DOHH2 (cell line): ENCODE data around the gene OVCA2.

Experiments used
- H3F3A ChIP-seq: fragments of 200-600 bp; sonication (generic), shearing (Covaris generic); 2 replicates; pipeline ENCODE4 v1.6.0; 2016; ENCODE audit warnings: antibody characterized with exemption, mild to moderate bottlenecking; ENCODE audit not compliant: control insufficient read depth, insufficient read depth
- H3K27ac ChIP-seq: fragments of 200-600 bp; sonication (generic); 2 replicates; pipeline ENCODE4 v1.5.1; 2014; ENCODE audit warnings: low read depth, mild to moderate bottlenecking, low read length, moderate library complexity
- H3K27me3 ChIP-seq: fragments of 200-600 bp; sonication (generic); 2 replicates; pipeline ENCODE4 v1.6.1; 2014; ENCODE audit warnings: mild to moderate bottlenecking, low read length, mixed read lengths; ENCODE audit not compliant: control insufficient read depth
- H3K36me3 ChIP-seq: fragments of 200-600 bp; sonication (generic); 2 replicates; pipeline ENCODE4 v1.6.1; 2014; ENCODE audit warnings: mild to moderate bottlenecking, low read length, moderate library complexity, mixed read lengths; ENCODE audit not compliant: control insufficient read depth
- H3K4me1 ChIP-seq: fragments of 200-600 bp; sonication (generic); 2 replicates; pipeline ENCODE4 v1.6.1; 2014; ENCODE audit warnings: mild to moderate bottlenecking, low read length, mixed read lengths; ENCODE audit not compliant: control insufficient read depth
- H3K4me2 ChIP-seq: fragments of 200-600 bp; sonication (generic); 2 replicates; pipeline ENCODE4 v1.6.0; 2014; ENCODE audit warnings: mild to moderate bottlenecking, low read length, moderate library complexity
- H3K4me3 ChIP-seq: fragments of 200-600 bp; sonication (generic); 2 replicates; pipeline ENCODE4 v1.5.1; 2014; ENCODE audit warnings: mild to moderate bottlenecking, low read length, mixed read lengths
- H3K79me2 ChIP-seq: fragments of 200-600 bp; sonication (generic); 2 replicates; pipeline ENCODE4 v1.6.1; 2014; ENCODE audit warnings: mild to moderate bottlenecking, low read length, mixed read lengths; ENCODE audit not compliant: control insufficient read depth
- H3K9me2 ChIP-seq: fragments of 200-600 bp; sonication (generic); replicated peaks from 2 replicates; pipeline ENCODE4 v1.6.1; 2014; ENCODE audit warnings: mild to moderate bottlenecking, low read length, mixed read lengths; ENCODE audit not compliant: control insufficient read depth
- H3K9me3 ChIP-seq: fragments of 200-600 bp; sonication (generic); 2 replicates; pipeline ENCODE4 v1.6.1; 2014; ENCODE audit warnings: antibody characterized with exemption, low read length, mixed read lengths; ENCODE audit not compliant: control insufficient read depth, insufficient read depth
- H4K20me1 ChIP-seq: fragments of 200-600 bp; sonication (generic); 2 replicates; pipeline ENCODE4 v1.6.0; 2014; ENCODE audit warnings: low read depth, mild to moderate bottlenecking, antibody characterized with exemption, low read length, moderate library complexity; ENCODE audit not compliant: control insufficient read depth, insufficient read depth
- EZH2phosphoT487 ChIP-seq: fragments of 200-600 bp; sonication (generic); IDR thresholded peaks from 2 replicates; pipeline ENCODE4 v1.6.1; 2017; ENCODE audit warnings: borderline replicate concordance, mild to moderate bottlenecking, antibody characterized with exemption, low read length, moderate library complexity, mixed read lengths
- TF ChIP-seq, protein P1 (sequence below): fragments of 200-600 bp; sonication (generic); IDR thresholded peaks from one replicate; pipeline ENCODE4 v1.5.1; 2014; ENCODE audit warnings: antibody characterized with exemption, mild to moderate bottlenecking, low read depth, low read length; ENCODE audit not compliant: poor library complexity, severe bottlenecking

The OVCA2 gene

DNA sequence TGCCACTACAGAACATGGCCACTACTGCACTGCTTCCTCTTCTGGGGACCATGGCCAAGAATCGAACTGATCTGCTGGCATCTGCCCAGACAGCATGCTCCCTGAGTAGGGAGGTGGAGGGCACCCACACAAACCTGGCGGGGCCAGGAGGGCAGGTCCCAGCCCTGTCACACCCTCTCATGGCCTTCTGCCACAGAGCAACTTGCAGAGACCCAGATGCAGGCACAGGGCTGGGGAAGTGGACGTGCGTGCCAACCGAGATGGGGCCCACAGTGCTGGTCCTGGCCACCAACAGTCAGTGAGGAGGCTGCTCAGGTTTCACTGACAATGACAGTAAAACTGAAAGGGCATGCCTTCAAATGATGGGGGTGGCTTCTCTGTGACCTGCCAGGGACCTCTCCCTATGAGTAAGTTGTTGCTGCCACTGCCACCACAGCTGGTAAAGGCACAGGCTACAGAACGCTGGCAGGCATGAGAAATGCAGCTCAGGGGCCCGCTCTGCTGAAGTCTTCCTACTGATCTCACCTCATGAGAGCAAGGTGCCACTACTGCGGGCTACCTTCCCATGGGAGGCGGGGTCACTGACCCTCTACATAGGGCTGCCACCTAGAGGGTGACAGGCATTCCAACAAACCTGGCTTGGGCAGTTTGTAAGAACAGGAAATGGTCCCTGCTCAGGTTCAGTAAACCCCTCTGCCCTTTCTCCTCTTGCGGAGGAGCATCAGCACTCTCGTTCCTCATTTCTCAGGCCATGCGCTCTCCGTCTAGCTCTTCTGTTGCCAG is 28.6 kb downstream of the OVCA2 start:
- Histone ChIP-seq H3K36me3 (peaks cover 8% of the 10 kb centered on the region; the same call in 1 of the 2 replicates), H3K4me2 (no peak overlapping the region), H3K9me3 (no peaks in the 10 kb centered on the region), H3K79me2 (no peaks in the 10 kb centered on the region), H3K4me3 (no peak overlapping the region), H3K27me3 (no peaks in the 10 kb centered on the region), H3K4me1 (0 out of 2 replicates have a peak, but pooled peaks cover 3% of the 10 kb centered on the region), H4K20me1 (no peaks in the 10 kb centered on the region), H3K27ac (no peak overlapping the region), H3K9me2 (no peaks in the 10 kb centered on the region), H3F3A (peaks cover 4% of the 10 kb centered on the region; the same call in 1 of the 2 replicates)
- TF ChIP-seq, protein P1, sequence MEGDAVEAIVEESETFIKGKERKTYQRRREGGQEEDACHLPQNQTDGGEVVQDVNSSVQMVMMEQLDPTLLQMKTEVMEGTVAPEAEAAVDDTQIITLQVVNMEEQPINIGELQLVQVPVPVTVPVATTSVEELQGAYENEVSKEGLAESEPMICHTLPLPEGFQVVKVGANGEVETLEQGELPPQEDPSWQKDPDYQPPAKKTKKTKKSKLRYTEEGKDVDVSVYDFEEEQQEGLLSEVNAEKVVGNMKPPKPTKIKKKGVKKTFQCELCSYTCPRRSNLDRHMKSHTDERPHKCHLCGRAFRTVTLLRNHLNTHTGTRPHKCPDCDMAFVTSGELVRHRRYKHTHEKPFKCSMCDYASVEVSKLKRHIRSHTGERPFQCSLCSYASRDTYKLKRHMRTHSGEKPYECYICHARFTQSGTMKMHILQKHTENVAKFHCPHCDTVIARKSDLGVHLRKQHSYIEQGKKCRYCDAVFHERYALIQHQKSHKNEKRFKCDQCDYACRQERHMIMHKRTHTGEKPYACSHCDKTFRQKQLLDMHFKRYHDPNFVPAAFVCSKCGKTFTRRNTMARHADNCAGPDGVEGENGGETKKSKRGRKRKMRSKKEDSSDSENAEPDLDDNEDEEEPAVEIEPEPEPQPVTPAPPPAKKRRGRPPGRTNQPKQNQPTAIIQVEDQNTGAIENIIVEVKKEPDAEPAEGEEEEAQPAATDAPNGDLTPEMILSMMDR: no peak
- no peak for TF ChIP-seq EZH2phosphoT487

GRCh38 chr17:2071024-2071385 is 29.2 kb downstream of the OVCA2 start:
- no peak overlapping the region for H3K27ac ChIP-seq
- H3K9me3 ChIP-seq: no peaks in the 10 kb centered on the region
- H3F3A ChIP-seq: peaks cover 4% of the 10 kb centered on the region; the same call in 1 of the 2 replicates
- H4K20me1 ChIP-seq: no peaks in the 10 kb centered on the region
- no peaks in the 10 kb centered on the region for H3K79me2 ChIP-seq
- no peak overlapping the region for H3K4me3 ChIP-seq
- no peak for TF ChIP-seq EZH2phosphoT487
- TF ChIP-seq, protein P1: no peak
- H3K27me3 ChIP-seq: no peaks in the 10 kb centered on the region
- H3K4me2 ChIP-seq: no peak overlapping the region
- peaks cover 7% of the 10 kb centered on the region; the same call in 1 of the 2 replicates for H3K36me3 ChIP-seq
- no peaks in the 10 kb centered on the region for H3K9me2 ChIP-seq
- 0 out of 2 replicates have a peak, but pooled peaks cover 3% of the 10 kb centered on the region for H3K4me1 ChIP-seq

DNA sequence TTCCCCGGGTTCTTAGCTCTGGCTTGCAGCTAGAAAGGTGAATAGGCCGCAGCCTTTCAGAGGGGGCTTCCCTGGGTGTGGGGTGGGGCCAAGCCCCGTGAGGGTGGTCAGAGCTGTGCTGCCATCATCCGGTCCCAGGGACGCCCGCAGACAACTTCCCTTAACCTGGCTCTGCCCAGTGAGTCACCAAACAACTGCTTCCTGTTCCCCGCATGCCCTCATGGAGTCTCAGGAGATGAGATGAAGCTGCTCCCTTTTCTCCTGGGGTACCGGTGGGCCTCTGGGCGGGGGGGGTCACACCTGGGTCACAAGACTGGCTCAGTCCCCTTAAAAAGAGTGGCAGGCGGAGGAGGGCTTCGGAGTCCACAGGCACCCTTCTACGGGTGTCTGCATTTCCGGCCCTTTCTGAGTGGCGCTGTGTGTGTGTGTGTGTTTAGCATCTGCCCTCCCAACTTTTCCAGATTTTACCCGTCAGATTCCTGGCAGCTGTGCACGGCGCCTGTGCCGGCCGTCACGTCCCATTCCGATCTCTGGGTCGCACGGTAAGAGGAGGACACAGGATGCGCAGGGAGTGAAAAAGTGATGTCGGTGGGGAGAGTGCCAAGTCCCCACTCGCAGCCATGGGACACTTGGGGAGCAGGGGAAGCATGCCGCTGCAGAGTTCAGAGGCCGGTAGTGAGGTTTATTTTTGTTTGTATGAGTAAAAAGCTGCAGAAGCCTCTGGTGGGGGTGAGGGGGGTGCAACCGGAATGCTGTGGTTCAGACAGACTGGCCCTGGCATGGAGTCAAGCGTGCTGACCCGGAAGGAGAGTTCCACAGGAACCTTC is 29.8 kb downstream of the OVCA2 start:
- no peak overlapping the region for H3K27ac ChIP-seq
- H3K79me2 ChIP-seq: no peaks in the 10 kb centered on the region
- no peaks in the 10 kb centered on the region for H3K9me3 ChIP-seq
- no peak overlapping the region for H3K4me2 ChIP-seq
- no peaks in the 10 kb centered on the region for H3K27me3 ChIP-seq
- 0 out of 2 replicates have a peak, but pooled peaks cover 3% of the 10 kb centered on the region for H3K4me1 ChIP-seq
- H3K36me3 ChIP-seq: peaks cover 5% of the 10 kb centered on the region; the same call in 1 of the 2 replicates
- no peak for TF ChIP-seq EZH2phosphoT487
- TF ChIP-seq, protein P1: no peak
- H3K9me2 ChIP-seq: no peaks in the 10 kb centered on the region
- peaks cover 4% of the 10 kb centered on the region; the same call in 1 of the 2 replicates for H3F3A ChIP-seq
- no peak overlapping the region for H3K4me3 ChIP-seq
- H4K20me1 ChIP-seq: no peaks in the 10 kb centered on the region
